ENCODE results near the gene KRTAP4-4.

- TF ChIP-seq EZH2phosphoT487 (IDR thresholded peaks at IDR 0.05; ENCODE audit: insufficient read depth, low read depth) (no peak), EZH2 (IDR thresholded peaks at IDR 0.05; ENCODE audit: insufficient read depth, poor library complexity, severe bottlenecking) (no peak)
Measured at GRCh38 chr17:41141361-41141760, 19.2 kb downstream of the KRTAP4-4 start.

Data from GM23248 (cell line).